ENCODE results near the gene ADRA2C.
A peak's percentile ranks its signal among the peaks of the same experiment; 100 is the strongest.

Gene ADRA2C

DNA sequence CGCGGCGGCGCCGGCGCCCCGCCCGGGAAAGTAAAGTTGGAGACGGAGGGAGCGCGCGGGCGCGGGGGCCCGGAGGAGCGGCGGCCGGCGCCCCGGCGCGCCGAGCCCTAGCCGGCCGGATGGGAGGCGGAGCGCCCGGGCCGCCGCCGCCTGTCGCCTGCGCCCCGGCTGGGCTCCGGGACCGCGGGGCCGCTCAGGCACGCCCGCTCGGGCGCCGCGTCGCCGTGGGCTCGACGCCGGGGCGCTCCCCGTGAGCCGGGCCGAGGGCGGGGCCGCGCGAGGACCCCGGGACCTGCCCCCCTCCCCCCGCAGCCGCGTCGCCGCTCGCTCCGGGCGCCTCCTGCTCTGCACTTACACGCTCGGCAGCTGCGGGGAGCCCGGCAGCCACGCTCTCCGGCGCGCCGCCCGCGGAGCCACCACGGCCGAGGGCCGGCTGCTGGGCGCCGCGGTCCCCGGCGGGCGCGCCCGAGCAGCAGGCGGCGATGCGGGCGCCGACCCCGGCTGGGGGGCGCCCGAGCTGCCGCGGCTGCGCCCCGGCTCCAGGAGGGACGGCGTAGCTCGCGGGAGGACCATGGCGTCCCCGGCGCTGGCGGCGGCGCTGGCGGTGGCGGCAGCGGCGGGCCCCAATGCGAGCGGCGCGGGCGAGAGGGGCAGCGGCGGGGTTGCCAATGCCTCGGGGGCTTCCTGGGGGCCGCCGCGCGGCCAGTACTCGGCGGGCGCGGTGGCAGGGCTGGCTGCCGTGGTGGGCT is at the start of gene ADRA2C:
TSS of gene ADRA2C (plus strand) at position 350 of the 749 bp plus-strand sequence. CDS start at position 572, 222 bp downstream.
- no peak within 1 kb of the TSS for H3K27ac ChIP-seq (ENCODE audit: low read length)
- no peaks in the 10 kb centered on the region for H3K9me3 ChIP-seq (ENCODE audit: insufficient read depth, low read depth, low read length)
- peaks cover 50% of the 10 kb centered on the region for H3K27me3 ChIP-seq (ENCODE audit: insufficient read depth, low read length)
- no peaks in the 10 kb centered on the region for H3K4me1 ChIP-seq (ENCODE audit: insufficient read depth, low read length)
- peak within 1 kb of the TSS; percentile 48; the same call in 1 of the 2 replicates for H3K9ac ChIP-seq (ENCODE audit: low read depth, low read length)
- H3K36me3 ChIP-seq (ENCODE audit: insufficient read depth, low read depth, low read length), result no peaks in the 10 kb centered on the region
- peak within 1 kb of the TSS; percentile 69 for H3K4me3 ChIP-seq (ENCODE audit: low read length)

DNA sequence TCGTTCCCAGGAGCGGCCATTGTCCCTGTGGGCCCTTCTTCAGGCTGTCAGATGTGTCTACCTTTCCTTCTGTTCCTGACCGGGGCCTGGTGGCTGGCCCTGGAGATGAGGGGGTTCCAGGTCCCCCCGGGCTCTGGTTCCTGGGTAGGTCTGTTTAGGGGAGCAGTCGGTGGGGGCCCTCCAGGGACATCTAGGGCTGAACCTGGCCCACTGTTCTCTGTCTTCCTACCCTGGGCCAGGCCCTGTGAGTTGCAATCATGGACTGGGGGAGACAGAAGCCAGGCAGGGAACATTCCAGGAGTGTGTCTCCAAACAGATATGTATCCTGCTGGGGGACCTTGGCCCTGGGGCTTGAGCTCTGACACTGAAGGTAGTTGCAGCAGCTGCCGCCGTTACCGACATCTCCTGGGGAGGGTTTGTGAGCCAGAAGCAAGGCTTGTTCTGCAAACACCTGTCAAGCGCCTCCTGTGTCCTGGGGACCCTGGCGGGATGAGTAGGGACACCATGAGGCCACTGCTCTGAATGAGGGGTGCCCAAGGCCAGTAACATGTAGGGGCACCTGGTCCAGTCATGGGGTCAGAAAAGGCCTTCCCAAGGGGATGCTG is 49.5 kb upstream of the ADRA2C start:
- no peaks in the 10 kb centered on the region for H3K36me3 ChIP-seq (ENCODE audit: insufficient read depth, low read depth, low read length)
- H3K27ac ChIP-seq (ENCODE audit: low read length), result no peak overlapping the region
- peaks cover 8% of the 10 kb centered on the region; the same call in 1 of the 2 replicates for H3K9me3 ChIP-seq (ENCODE audit: insufficient read depth, low read depth, low read length)
- H3K27me3 ChIP-seq (ENCODE audit: insufficient read depth, low read length), result no peaks in the 10 kb centered on the region
- no peak overlapping the region for H3K9ac ChIP-seq (ENCODE audit: low read depth, low read length)
- H3K4me3 ChIP-seq (ENCODE audit: low read length), result no peak overlapping the region
- H3K4me1 ChIP-seq (ENCODE audit: insufficient read depth, low read length), result no peaks in the 10 kb centered on the region

DNA sequence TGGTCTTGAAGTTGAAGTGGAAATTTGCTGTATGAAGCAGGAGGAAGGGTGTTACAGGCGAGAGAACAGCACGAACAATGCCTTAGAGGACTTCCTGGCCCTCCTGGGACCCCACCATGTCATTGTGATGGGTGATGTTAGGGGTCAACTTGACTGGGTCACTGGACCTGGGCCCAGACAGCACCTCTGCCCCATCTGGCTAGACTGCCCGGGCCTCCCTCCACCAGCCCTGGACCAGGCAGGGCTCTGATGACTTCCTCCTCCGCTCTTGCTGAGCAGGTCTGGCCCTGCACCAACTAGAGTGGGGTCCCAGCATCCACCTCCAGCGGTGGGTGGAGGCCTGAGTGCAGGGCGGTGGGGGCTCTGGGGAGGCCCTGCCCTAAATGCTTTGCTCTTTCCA is 48.9 kb upstream of the ADRA2C start:
- peaks cover 8% of the 10 kb centered on the region; the same call in 1 of the 2 replicates for H3K9me3 ChIP-seq (ENCODE audit: insufficient read depth, low read depth, low read length)
- H3K4me1 ChIP-seq (ENCODE audit: insufficient read depth, low read length), result no peaks in the 10 kb centered on the region
- no peaks in the 10 kb centered on the region for H3K27me3 ChIP-seq (ENCODE audit: insufficient read depth, low read length)
- no peak overlapping the region for H3K27ac ChIP-seq (ENCODE audit: low read length)
- no peak overlapping the region for H3K9ac ChIP-seq (ENCODE audit: low read depth, low read length)
- no peaks in the 10 kb centered on the region for H3K36me3 ChIP-seq (ENCODE audit: insufficient read depth, low read depth, low read length)
- no peak overlapping the region for H3K4me3 ChIP-seq (ENCODE audit: low read length)

DNA sequence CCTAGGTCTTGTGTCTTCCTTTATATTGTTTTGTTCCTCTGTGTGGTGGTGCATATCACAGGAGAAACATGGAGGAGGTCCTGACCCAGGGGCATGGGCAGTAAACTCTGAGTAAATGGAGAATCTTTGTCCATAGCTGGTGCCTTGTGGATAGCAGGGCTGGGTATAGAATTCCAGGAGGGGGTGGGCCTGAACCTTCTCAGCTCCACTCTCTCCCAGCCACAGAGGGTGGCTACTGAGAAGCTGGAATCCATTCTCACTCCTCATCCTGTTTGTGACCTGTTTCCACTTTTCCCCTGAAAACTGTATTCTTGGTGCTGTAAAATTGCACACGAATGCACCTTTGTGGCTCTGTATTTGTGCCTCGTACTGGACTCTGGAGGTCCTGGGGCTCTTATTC is 47.7 kb upstream of the ADRA2C start:
- H3K9ac ChIP-seq (ENCODE audit: low read depth, low read length), result no peak overlapping the region
- no peak overlapping the region for H3K4me3 ChIP-seq (ENCODE audit: low read length)
- H3K4me1 ChIP-seq (ENCODE audit: insufficient read depth, low read length), result no peaks in the 10 kb centered on the region

DNA sequence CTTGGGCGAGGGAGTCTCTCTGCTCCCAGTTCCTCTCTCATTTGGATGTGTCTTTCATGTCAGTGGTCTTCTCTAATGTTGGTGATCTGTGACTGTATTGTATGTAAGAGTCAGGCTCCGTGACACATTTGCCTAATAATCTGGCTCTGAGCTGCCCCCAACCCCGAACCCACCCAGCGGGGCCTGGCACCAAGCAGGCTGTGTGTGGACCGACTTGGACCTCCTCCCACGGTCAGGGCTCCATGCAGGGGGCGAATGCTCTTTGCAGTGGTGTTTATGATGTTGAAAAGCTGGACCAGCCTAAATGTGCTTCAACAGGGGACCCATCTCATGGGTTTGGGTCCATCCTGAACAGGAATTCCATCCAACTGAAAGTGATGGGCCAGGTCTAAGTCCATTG is 47.0 kb upstream of the ADRA2C start:
- H3K9me3 ChIP-seq (ENCODE audit: insufficient read depth, low read depth, low read length), result peaks cover 8% of the 10 kb centered on the region; the same call in 1 of the 2 replicates
- H3K27ac ChIP-seq (ENCODE audit: low read length), result no peak overlapping the region
- H3K9ac ChIP-seq (ENCODE audit: low read depth, low read length), result no peak overlapping the region
- H3K4me3 ChIP-seq (ENCODE audit: low read length), result no peak overlapping the region
- peaks cover 2% of the 10 kb centered on the region; the same call in 1 of the 2 replicates for H3K4me1 ChIP-seq (ENCODE audit: insufficient read depth, low read length)
- no peaks in the 10 kb centered on the region for H3K36me3 ChIP-seq (ENCODE audit: insufficient read depth, low read depth, low read length)
- H3K27me3 ChIP-seq (ENCODE audit: insufficient read depth, low read length), result peaks cover 17% of the 10 kb centered on the region

More for the DNA sequence above, 47.7 kb upstream of the ADRA2C start:
- Histone ChIP-seq H3K36me3 (ENCODE audit: insufficient read depth, low read depth, low read length) (no peaks in the 10 kb centered on the region), H3K27me3 (ENCODE audit: insufficient read depth, low read length) (peaks cover 10% of the 10 kb centered on the region), H3K9me3 (ENCODE audit: insufficient read depth, low read depth, low read length) (peaks cover 8% of the 10 kb centered on the region; the same call in 1 of the 2 replicates), H3K27ac (ENCODE audit: low read length) (no peak overlapping the region)

DNA sequence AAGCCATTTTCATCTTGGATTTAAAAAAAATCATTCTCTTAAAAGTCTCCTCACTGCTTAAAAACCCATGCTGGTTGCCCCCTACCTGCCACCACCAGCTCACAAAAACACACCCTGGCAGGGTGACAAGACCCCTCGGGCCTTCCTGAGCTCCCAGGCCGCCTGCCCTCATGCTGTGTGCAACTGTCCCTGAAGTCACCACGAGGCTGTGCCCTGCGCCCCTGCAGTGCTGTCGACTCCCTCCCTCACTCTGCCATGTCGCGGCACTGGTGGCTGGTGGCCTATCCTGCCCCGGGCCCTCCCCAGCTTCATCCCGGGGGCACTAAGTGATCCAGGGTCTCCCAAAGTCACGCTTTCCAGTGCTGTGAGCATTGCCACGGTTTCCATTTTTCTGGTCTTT is 46.3 kb upstream of the ADRA2C start:
- H3K9ac ChIP-seq (ENCODE audit: low read depth, low read length), result no peak overlapping the region
- H3K4me1 ChIP-seq (ENCODE audit: insufficient read depth, low read length), result peaks cover 3% of the 10 kb centered on the region; the same call in 1 of the 2 replicates
- H3K9me3 ChIP-seq (ENCODE audit: insufficient read depth, low read depth, low read length), result peaks cover 8% of the 10 kb centered on the region; the same call in 1 of the 2 replicates
- no peak overlapping the region for H3K4me3 ChIP-seq (ENCODE audit: low read length)
- no peaks in the 10 kb centered on the region for H3K36me3 ChIP-seq (ENCODE audit: insufficient read depth, low read depth, low read length)
- peaks cover 24% of the 10 kb centered on the region for H3K27me3 ChIP-seq (ENCODE audit: insufficient read depth, low read length)
- no peak overlapping the region for H3K27ac ChIP-seq (ENCODE audit: low read length)

DNA sequence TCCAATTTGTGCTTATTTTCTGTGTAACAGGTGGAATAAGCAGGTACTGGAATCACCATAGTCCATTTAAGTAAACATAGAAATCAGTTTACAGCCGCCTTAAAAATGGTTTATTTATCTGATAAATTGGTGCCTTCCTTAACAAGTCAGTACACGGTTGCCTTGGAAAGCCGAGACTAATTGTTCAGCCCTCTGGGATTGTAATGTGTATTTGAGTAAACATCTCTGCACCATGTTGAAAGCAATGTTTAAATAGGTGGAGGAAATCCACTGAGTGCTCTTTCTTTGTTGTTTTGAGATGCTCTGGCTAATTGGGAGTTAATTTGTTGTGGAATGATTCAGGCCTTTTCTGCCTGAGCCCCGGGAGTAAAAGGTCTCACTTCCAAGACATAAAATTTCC is 45.7 kb upstream of the ADRA2C start:
- Histone ChIP-seq H3K36me3 (ENCODE audit: insufficient read depth, low read depth, low read length) (no peaks in the 10 kb centered on the region), H3K9ac (ENCODE audit: low read depth, low read length) (no peak overlapping the region), H3K27ac (ENCODE audit: low read length) (no peak overlapping the region), H3K9me3 (ENCODE audit: insufficient read depth, low read depth, low read length) (peaks cover 8% of the 10 kb centered on the region; the same call in 1 of the 2 replicates), H3K4me1 (ENCODE audit: insufficient read depth, low read length) (peaks cover 3% of the 10 kb centered on the region; the same call in 1 of the 2 replicates), H3K4me3 (ENCODE audit: low read length) (no peak overlapping the region), H3K27me3 (ENCODE audit: insufficient read depth, low read length) (peaks cover 30% of the 10 kb centered on the region)

DNA sequence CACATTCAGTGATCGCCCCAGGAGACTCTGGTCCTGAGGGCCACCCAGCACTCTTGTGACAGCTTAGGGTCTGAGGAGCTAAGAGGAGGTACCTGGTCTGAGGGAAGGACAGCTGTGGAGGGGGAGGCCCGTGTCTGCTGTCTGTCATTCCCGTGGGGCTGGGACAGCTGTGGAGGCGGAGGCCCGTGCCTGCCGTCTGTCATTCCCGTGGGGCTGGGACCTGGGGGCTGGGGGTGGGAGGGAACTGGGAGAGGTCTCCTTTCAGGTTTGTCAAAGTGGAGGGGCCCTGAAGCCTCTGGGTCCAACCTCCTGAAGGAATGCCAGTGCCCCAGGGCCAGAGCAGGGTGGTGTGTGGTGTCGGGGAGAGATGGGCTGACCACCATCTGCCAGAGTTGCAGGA is 45.0 kb upstream of the ADRA2C start:
- H3K9me3 ChIP-seq (ENCODE audit: insufficient read depth, low read depth, low read length), result peaks cover 8% of the 10 kb centered on the region; the same call in 1 of the 2 replicates
- H3K36me3 ChIP-seq (ENCODE audit: insufficient read depth, low read depth, low read length), result no peaks in the 10 kb centered on the region
- no peak overlapping the region for H3K9ac ChIP-seq (ENCODE audit: low read depth, low read length)
- peaks cover 3% of the 10 kb centered on the region; the same call in 1 of the 2 replicates for H3K4me1 ChIP-seq (ENCODE audit: insufficient read depth, low read length)
- H3K27me3 ChIP-seq (ENCODE audit: insufficient read depth, low read length), result peaks cover 36% of the 10 kb centered on the region
- H3K4me3 ChIP-seq (ENCODE audit: low read length), result no peak overlapping the region
- H3K27ac ChIP-seq (ENCODE audit: low read length), result no peak overlapping the region

DNA sequence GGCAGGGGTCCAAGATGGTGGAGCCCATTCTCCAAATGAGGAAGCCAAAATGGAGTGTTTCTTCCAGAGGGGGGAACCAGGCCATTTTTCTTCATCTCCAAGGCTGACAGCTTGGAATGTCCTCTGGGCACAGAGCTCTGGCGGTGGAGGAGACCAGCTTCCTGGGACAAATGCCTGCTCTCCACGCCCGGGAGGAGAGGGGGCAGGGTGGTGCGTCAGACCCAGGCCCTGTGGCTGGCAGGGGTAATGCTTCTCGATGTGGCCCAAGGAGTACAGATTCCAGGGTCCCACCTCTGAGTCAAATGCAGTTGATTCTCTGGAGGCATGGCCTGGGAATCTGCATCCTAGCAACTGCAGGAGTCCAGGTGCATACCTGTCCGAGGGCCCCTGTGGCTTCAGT is 44.6 kb upstream of the ADRA2C start:
- Histone ChIP-seq H3K4me3 (ENCODE audit: low read length) (no peak overlapping the region), H3K9me3 (ENCODE audit: insufficient read depth, low read depth, low read length) (peaks cover 8% of the 10 kb centered on the region; the same call in 1 of the 2 replicates), H3K9ac (ENCODE audit: low read depth, low read length) (no peak overlapping the region), H3K4me1 (ENCODE audit: insufficient read depth, low read length) (peaks cover 3% of the 10 kb centered on the region; the same call in 1 of the 2 replicates), H3K27me3 (ENCODE audit: insufficient read depth, low read length) (peaks cover 40% of the 10 kb centered on the region), H3K27ac (ENCODE audit: low read length) (no peak overlapping the region), H3K36me3 (ENCODE audit: insufficient read depth, low read depth, low read length) (no peaks in the 10 kb centered on the region)

DNA sequence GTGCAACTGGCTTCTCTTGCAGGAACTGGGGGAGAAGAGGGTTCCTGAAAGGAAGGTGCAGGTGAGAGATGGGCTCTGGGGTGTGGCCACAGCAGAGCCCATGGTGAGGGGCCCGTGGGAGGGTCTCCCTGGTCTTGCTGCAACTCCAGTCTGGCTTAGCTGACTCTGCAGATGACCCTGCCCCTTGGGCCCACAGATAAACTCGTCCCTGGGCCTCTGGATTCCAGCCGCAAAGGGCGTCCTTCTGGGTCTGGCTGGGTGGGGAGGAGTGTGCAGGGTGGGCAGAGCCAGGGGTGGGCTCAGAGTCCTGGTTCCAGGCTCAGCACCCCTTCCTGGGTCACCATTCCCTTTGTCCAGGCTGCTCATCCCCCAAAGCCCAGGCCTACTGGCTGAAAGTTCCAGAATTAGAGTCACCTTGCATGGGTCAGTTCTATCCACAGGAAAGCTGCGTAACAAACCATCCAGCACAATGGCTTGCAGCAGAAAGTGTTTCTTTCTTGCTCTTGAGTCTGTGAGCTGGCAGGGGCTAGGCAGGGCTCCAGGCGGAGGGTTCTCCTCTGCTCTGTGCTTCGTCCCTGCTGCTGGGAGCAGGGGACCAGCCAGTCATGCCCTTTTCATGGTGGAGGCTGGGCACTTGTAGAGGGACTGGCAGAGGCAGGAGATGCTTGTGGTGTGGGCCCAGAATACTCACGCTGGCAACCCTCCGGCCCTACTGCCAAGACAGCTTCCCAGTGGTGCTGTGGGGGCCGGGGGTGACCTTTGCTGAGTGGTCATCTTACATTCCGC is 43.5 kb upstream of the ADRA2C start:
- no peak overlapping the region for H3K9ac ChIP-seq (ENCODE audit: low read depth, low read length)
- H3K36me3 ChIP-seq (ENCODE audit: insufficient read depth, low read depth, low read length), result no peaks in the 10 kb centered on the region
- H3K9me3 ChIP-seq (ENCODE audit: insufficient read depth, low read depth, low read length), result peaks cover 8% of the 10 kb centered on the region; the same call in 1 of the 2 replicates
- peaks cover 47% of the 10 kb centered on the region for H3K27me3 ChIP-seq (ENCODE audit: insufficient read depth, low read length)
- H3K4me3 ChIP-seq (ENCODE audit: low read length), result no peak overlapping the region
- no peak overlapping the region for H3K27ac ChIP-seq (ENCODE audit: low read length)
- H3K4me1 ChIP-seq (ENCODE audit: insufficient read depth, low read length), result peaks cover 3% of the 10 kb centered on the region; the same call in 1 of the 2 replicates

DNA sequence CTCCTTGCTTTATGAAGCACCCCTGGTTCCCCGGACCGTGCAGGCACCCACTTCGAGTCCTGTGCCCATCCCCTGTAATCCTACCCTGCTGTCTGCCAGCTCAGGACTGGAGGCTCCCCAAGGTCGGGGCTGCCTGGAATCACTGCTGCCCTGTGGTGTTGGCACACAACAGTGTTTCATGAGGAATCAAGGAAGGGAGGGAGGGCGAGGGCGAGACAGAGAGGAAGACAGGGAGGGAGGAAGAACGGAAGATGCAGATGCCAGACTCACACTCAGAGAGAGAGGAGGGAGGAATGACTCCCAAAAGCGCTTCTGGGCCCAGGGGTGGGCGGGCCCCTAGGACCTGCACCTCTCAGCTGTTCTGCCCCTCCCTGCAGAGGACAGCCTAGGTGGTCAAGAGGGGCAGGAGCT is 42.9 kb upstream of the ADRA2C start:
- no peak overlapping the region for H3K4me3 ChIP-seq (ENCODE audit: low read length)
- no peak overlapping the region for H3K9ac ChIP-seq (ENCODE audit: low read depth, low read length)
- peaks cover 47% of the 10 kb centered on the region for H3K27me3 ChIP-seq (ENCODE audit: insufficient read depth, low read length)
- H3K9me3 ChIP-seq (ENCODE audit: insufficient read depth, low read depth, low read length), result peaks cover 5% of the 10 kb centered on the region; the same call in 1 of the 2 replicates
- H3K27ac ChIP-seq (ENCODE audit: low read length), result no peak overlapping the region
- H3K36me3 ChIP-seq (ENCODE audit: insufficient read depth, low read depth, low read length), result no peaks in the 10 kb centered on the region
- peaks cover 3% of the 10 kb centered on the region; the same call in 1 of the 2 replicates for H3K4me1 ChIP-seq (ENCODE audit: insufficient read depth, low read length)

All from iPS-20b (cell line).